ENCODE measurements around the gene HSD17B2.

Gene HSD17B2

GRCh38 chr16:82071421-82071820 is 36.4 kb downstream of the HSD17B2 start:
- no peak for TF ChIP-seq CTCF (IDR thresholded peaks at IDR 0.05; ENCODE audit: insufficient read depth, low read depth, low read length, missing control alignments)
- peak; percentile 81 for DNase-seq (ENCODE audit: low read depth)
- H3K4me3 ChIP-seq (ENCODE audit: low read length), result no peak overlapping the region

- no peak overlapping the region for H3K4me3 ChIP-seq (ENCODE audit: low read length)
- no peak for DNase-seq (ENCODE audit: low read depth)
- TF ChIP-seq CTCF (IDR thresholded peaks at IDR 0.05; ENCODE audit: insufficient read depth, low read depth, low read length, missing control alignments), result no peak
Measured at GRCh38 chr16:82072313-82072712, 37.3 kb downstream of the HSD17B2 start.

- no peak for DNase-seq (ENCODE audit: low read depth)
- TF ChIP-seq CTCF (IDR thresholded peaks at IDR 0.05; ENCODE audit: insufficient read depth, low read depth, low read length, missing control alignments), result no peak
- H3K4me3 ChIP-seq (ENCODE audit: low read length), result no peak overlapping the region
Measured at GRCh38 chr16:82074019-82074558, 39.0 kb downstream of the HSD17B2 start.

- no peak overlapping the region for H3K4me3 ChIP-seq (ENCODE audit: low read length)
- TF ChIP-seq CTCF (IDR thresholded peaks at IDR 0.05; ENCODE audit: insufficient read depth, low read depth, low read length, missing control alignments), result no peak
- DNase-seq (ENCODE audit: low read depth), result no peak
Measured at GRCh38 chr16:82078125-82078524, 43.1 kb downstream of the HSD17B2 start.

DNA sequence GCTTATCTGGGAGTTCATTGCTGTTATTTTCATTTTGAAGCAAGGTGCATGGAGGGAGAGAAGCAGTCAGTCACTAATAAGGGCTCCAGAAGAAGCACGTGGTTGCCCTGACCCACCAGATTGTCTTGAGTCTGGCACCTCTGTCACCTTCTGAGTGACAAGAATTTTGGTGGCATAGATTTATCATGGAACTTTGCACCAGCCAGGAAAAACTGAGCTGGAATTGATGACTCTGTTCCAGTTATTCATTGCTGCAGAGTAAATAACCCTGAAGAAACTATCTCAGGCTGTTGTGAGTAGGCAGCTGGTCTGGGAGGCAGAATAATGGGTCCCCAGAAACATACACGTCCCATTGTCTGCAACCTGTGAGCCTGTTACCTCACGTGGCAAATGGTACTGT is 44.8 kb downstream of the HSD17B2 start:
- DNase-seq (ENCODE audit: low read depth), result no peak

DNA sequence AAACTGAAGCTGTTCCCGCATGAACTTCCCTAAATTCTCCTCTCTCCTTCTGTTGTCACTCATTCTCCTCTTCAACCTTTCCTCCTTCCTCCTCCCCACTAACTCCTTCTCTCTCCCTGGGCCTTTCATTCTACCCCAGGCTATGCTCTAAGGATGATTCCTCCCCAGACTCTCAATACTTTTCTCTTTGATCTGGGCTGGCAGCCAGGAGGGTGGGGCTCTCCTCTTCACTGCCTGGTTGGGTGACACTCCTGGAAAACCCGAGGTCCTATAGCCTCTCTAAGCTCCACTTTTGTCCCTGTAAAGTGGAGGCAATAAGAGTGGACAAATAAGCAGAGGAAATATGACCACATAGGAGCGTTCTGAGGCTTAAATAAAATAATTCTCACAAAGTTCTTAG is 46.2 kb downstream of the HSD17B2 start:
- DNase-seq (ENCODE audit: low read depth), result no peak
- H3K4me3 ChIP-seq (ENCODE audit: low read length), result no peak overlapping the region
- no peak for TF ChIP-seq CTCF (IDR thresholded peaks at IDR 0.05; ENCODE audit: insufficient read depth, low read depth, low read length, missing control alignments)

More for the DNA sequence above, 44.8 kb downstream of the HSD17B2 start:
- TF ChIP-seq CTCF (IDR thresholded peaks at IDR 0.05; ENCODE audit: insufficient read depth, low read depth, low read length, missing control alignments), result no peak
- no peak overlapping the region for H3K4me3 ChIP-seq (ENCODE audit: low read length)

DNA sequence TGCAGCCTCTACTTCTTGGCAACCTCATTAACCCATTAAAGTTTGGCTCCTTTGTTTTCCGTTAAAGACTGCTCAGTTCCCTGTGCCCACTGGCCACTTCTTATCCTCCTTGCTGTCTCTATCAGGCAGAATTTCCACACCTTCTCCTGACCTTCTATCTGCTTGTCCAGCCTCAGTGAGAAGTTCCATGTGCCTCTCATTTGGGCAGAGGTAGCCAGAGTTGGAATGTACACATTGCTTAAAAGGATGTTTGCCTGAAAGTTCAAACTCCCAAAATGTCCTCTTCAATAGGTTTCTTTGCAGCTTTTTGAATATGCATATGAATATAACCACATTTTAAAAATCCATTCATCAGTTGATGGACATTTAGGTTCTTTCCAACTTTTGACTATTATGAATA is 47.0 kb downstream of the HSD17B2 start:
- no peak for DNase-seq (ENCODE audit: low read depth)
- TF ChIP-seq CTCF (IDR thresholded peaks at IDR 0.05; ENCODE audit: insufficient read depth, low read depth, low read length, missing control alignments), result no peak
- H3K4me3 ChIP-seq (ENCODE audit: low read length), result no peak overlapping the region

Measured in epithelial cell of esophagus (primary cell).